Stomach smooth muscle (tissue), 2 donors: ENCODE results near the gene RUNX2.

Source experiments
- H3K27ac ChIP-seq: one replicate; pipeline ENCODE4 v1.7.0; 2013; ENCODE audit warnings: mild to moderate bottlenecking, low read length, inconsistent platforms
- H3K27me3 ChIP-seq, 2 donors: one replicate each; pipeline ENCODE4 v1.7.0; 2013; ENCODE audit warnings: low read length in 2 of 2; ENCODE audit not compliant: insufficient read depth in 2 of 2, control insufficient read depth in 1 of 2
- H3K36me3 ChIP-seq, 2 donors: one replicate each; pipeline ENCODE4 v1.7.0; 2013; ENCODE audit warnings: low read length in 2 of 2; ENCODE audit not compliant: control insufficient read depth in 2 of 2, insufficient read depth in 2 of 2
- H3K4me1 ChIP-seq: one replicate; pipeline ENCODE4 v1.7.0; 2013; ENCODE audit warnings: low read length; ENCODE audit not compliant: control insufficient read depth, insufficient read depth
- H3K4me3 ChIP-seq, 2 donors: one replicate each; pipeline ENCODE4 v1.7.0; 2013; ENCODE audit warnings: low read length in 2 of 2
- H3K9ac ChIP-seq, 2 donors: one replicate each; pipeline ENCODE4 v1.7.0; 2013; ENCODE audit warnings: low read length in 2 of 2, mild to moderate bottlenecking in 1 of 2
- H3K9me3 ChIP-seq, 2 donors: one replicate each; pipeline ENCODE4 v1.7.0; 2013; ENCODE audit warnings: low read length in 2 of 2; ENCODE audit not compliant: control insufficient read depth in 2 of 2
- donor health status: healthy.
- donor health status: Pancreatic carcinoma.

Gene RUNX2

DNA sequence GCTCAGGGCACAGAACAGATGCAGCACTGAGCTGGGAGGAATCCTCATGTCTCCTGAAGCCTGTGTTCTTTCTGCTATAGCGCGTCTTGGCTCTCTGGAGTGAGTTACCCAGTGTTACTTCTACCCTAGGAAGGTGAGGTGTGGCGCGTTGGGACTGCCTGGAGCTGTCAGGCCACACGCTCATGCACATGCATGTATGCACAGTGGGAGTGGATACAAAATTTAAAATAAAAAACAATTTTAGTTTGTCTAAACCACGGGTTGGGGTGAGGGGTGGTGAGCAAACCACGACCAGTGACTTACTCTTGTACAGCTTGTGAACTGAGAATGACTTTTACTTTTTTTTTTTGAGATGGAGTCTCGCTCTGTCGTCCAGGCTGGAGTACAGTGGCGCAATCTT, 348.2 kb downstream of the RUNX2 start:
- Histone ChIP-seq H3K27me3 (peaks cover 0 to 4% of the 10 kb centered on the region in 2 donors), H3K9ac (no peak overlapping the region), H3K9me3 (peaks cover 5 to 7% of the 10 kb centered on the region in 2 donors), H3K4me3 (no peak overlapping the region), H3K36me3 (no peaks in the 10 kb centered on the region), H3K4me1 (peaks cover 7% of the 10 kb centered on the region), H3K27ac (no peak overlapping the region)

DNA sequence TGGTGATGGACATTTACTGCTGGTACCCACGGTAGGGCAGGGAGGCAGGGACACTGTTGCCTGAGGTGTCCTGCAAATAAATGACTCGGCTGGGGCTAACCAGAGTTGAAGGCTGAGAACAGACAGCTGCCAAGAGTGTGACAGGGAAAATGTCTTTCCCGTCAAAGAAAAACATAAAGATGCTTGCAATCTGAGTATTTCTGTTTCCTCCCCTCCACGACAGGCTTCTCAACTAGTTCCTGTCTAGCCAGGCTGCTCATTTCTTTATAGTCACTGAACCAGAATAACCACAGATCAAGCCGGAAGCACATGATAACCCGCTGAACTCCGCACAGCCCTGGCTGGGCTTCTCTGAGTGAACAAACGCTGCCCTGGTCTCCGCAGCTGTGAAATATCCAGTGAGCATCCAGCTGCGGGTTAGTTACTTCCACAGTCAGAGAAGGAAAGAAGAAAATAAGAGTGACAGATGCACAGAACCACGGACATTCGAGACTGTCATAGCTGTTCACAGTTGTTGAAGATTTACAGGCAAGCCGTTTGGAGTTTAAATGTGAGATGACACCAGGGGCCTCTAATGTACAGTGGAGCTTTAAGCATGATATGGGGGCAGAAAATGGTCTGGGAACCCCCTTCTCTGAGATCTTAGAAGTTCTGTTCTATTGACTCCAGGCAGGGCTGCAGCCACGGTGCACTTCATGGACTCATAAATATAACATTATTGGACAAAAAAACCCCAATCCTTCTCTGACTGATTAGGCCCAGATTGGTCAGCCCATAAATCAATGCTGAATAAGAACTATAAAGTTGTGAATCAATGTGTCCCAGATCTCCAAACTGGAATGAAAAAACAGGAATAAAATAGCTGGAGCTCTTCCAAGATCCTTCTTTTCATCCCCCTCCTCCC, 349.5 kb downstream of the RUNX2 start:
- peaks cover 0 to 4% of the 10 kb centered on the region in 2 donors for H3K27me3 ChIP-seq
- H3K4me3 ChIP-seq: no peak overlapping the region
- peaks cover 7% of the 10 kb centered on the region for H3K4me1 ChIP-seq
- peaks cover 5 to 7% of the 10 kb centered on the region in 2 donors for H3K9me3 ChIP-seq
- H3K27ac ChIP-seq: no peak overlapping the region
- no peak overlapping the region for H3K9ac ChIP-seq
- no peaks in the 10 kb centered on the region for H3K36me3 ChIP-seq

DNA sequence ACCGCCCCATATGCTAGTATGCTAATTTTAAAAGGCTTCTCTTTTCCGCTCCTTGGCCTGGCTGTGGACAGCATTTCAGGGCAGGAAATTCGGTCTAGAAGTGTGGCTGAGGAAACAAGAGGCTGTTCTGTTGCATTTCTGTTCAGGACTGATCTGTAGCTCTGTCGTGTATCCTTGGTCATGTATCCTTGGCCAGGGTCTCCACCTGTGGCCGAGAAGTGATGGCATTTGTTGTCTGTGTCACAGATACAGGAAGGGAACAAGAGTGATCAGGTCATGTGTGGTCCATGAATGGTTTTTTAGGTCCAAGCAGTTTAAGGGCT, 350.1 kb downstream of the RUNX2 start:
- peaks cover 7% of the 10 kb centered on the region for H3K4me1 ChIP-seq
- H3K9me3 ChIP-seq: peaks cover 5 to 7% of the 10 kb centered on the region in 2 donors
- no peaks in the 10 kb centered on the region for H3K36me3 ChIP-seq
- no peak overlapping the region for H3K9ac ChIP-seq
- H3K4me3 ChIP-seq: no peak overlapping the region
- no peak overlapping the region for H3K27ac ChIP-seq
- H3K27me3 ChIP-seq: peaks cover 0 to 4% of the 10 kb centered on the region in 2 donors

DNA sequence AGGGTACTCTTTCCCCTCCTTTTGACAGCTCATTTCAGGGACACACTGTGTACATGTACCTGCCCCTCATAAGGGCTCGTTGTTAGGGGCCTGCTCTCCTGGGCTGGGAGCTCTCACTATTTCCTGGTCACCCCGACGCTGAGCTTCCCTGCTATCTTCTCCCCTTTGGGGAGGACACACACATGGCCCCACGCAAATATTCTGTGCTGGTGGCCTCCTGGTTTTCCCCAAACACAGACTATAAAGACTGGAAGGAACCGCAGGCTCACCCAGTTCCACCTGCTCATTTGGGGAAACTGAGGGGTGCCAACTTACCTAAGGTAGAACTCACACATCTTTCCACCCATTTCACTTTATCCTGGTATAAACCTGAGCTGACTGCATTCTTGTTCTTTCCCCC, 351.0 kb downstream of the RUNX2 start:
- H3K36me3 ChIP-seq: no peaks in the 10 kb centered on the region
- H3K4me1 ChIP-seq: peaks cover 7% of the 10 kb centered on the region
- H3K9me3 ChIP-seq: peaks cover 5 to 7% of the 10 kb centered on the region in 2 donors
- no peak overlapping the region for H3K27ac ChIP-seq
- no peak overlapping the region for H3K9ac ChIP-seq
- peaks cover 0 to 4% of the 10 kb centered on the region in 2 donors for H3K27me3 ChIP-seq
- H3K4me3 ChIP-seq: no peak overlapping the region

DNA sequence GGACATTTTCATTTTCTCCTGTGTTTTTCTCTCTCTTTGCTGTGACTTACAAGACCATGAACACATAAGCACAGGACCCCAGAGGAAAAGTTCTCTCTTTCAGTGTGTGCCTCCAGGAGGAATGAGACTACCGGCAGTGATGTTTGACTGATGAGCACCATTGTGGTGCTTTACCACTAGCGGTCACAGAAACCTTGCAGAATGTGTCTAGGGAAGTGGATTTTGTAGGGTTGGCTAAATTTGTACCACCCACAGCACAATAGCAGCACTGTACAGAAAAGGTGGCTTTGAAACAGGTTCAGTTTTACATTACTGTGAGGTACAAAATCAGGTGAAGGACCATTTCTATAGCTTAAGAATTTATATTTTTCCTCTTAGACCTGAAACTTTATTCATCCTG, 351.5 kb downstream of the RUNX2 start:
- Histone ChIP-seq H3K36me3 (no peaks in the 10 kb centered on the region), H3K27ac (no peak overlapping the region), H3K4me3 (no peak overlapping the region)

DNA sequence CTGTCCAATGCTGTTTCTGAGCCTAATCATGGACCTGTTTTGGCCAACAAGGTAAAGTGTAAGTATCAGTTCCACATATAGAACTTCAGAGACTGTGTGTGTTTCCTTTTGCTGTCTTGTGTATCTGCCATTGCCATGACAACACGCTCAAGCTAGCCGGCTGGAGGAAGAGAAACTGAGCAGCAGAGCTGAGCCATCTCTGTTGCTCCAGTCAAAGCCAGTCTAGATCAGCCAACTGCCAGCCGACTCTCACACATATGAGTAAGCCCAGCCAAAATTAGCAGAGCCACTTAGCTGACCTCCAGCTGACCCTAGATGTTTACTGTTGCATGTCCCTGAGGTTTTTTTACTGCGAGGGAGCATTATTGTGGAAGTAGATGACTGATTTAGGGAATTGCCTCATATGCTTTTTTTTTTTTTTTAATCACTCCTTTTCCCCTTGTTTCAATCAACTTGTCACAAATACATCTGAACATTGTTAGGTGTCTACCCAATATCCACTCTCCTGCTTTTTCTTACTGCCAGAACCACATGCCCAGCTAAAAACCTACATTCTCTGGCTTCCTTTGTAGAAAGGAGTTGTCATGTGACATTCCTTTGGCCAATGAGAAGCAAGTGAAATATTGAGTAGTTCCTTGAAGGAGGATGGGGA, 353.9 kb downstream of the RUNX2 start:
- Histone ChIP-seq H3K27me3 (no peaks in the 10 kb centered on the region), H3K4me3 (no peak overlapping the region), H3K27ac (no peak overlapping the region), H3K9ac (no peak overlapping the region), H3K4me1 (peaks cover 7% of the 10 kb centered on the region), H3K36me3 (no peaks in the 10 kb centered on the region), H3K9me3 (peaks cover 4 to 5% of the 10 kb centered on the region in 2 donors)

More for the DNA sequence above, 351.5 kb downstream of the RUNX2 start:
- H3K9me3 ChIP-seq: peaks cover 5 to 7% of the 10 kb centered on the region in 2 donors
- peaks cover 0 to 4% of the 10 kb centered on the region in 2 donors for H3K27me3 ChIP-seq
- H3K9ac ChIP-seq: no peak overlapping the region
- H3K4me1 ChIP-seq: peaks cover 7% of the 10 kb centered on the region

DNA sequence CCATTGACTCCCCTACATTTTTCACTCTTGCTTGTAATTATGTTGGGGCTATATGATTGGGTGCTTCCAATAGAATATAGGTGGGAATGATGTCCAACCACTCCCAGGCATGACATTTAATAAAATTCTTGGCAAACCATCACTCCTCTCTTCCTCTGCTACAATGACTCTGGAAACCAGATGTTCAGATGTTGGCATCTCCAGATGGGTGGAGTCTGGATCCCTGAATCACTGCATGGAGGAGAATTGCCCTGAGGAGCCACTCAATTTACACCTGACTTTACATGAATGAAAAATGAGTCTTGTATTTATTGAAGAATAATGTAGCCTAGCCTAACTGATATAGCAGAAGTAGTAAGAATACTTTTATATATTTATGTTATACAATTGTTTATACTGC, 356.3 kb downstream of the RUNX2 start:
- H3K4me3 ChIP-seq: no peak overlapping the region
- no peaks in the 10 kb centered on the region for H3K36me3 ChIP-seq
- H3K9me3 ChIP-seq: peaks cover 0 to 3% of the 10 kb centered on the region in 2 donors
- no peaks in the 10 kb centered on the region for H3K27me3 ChIP-seq
- no peak overlapping the region for H3K27ac ChIP-seq
- no peak overlapping the region for H3K9ac ChIP-seq
- H3K4me1 ChIP-seq: no peaks in the 10 kb centered on the region

DNA sequence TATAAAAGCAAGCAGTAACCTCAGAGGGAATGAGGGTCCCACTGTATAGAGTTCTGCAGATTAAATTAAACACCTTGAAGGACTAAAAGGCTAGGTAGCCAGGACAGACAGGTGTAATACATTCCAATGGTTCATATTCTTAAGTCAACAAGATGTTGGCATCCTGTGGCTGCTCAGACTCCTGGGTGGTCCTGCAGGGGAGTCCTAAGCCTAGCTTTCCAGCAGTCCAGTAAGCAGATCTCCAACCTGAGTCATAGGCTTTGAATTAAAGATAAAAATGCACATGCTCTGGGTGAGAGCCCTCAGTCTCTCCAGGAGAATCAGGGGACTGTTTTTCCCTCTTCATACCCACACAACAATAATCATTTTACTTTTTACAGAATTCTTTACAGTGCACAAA, 356.9 kb downstream of the RUNX2 start:
- Histone ChIP-seq H3K9ac (no peak overlapping the region), H3K36me3 (no peaks in the 10 kb centered on the region), H3K4me1 (no peaks in the 10 kb centered on the region), H3K27ac (no peak overlapping the region), H3K4me3 (no peak overlapping the region), H3K27me3 (no peaks in the 10 kb centered on the region), H3K9me3 (no peaks in the 10 kb centered on the region)

DNA sequence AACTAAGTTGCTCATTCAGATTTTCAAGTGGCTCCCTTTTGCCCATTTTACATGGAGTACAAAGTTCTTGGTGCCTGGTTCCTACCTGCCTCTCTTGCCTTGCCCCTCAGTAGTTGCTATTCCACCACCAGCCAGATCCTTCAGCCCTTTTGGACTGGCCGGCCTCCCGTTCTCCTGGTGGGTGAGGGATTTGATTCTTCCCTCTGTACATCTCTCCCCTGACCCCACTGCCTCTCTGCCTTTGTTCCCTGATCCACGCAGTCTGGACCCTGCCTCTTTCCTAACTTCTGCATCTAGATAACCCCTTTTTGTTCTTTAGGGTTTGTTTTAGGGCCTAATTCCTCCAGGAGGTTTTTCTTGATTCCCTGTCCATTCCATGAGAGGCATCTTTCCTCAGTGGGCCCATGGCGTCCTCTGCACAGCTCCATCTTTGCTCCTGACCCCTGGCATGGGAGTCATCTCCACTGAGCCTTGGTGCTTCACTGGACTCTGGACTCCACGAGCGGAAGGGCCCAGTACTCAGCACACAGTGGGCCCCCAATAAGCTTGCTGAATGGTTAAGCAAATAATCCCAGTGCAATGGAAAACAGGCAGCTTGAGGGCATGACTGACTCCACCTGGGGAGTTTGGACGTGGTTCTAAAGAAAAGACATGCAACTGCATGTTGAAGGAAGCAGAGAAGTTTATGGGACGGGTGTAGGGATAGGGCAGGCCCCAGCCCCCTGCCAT, 358.9 kb downstream of the RUNX2 start:
- H3K9me3 ChIP-seq: no peaks in the 10 kb centered on the region
- H3K4me3 ChIP-seq: no peak overlapping the region
- no peaks in the 10 kb centered on the region for H3K36me3 ChIP-seq
- H3K9ac ChIP-seq: no peak overlapping the region
- no peaks in the 10 kb centered on the region for H3K27me3 ChIP-seq
- H3K27ac ChIP-seq: no peak overlapping the region
- peaks cover 2% of the 10 kb centered on the region for H3K4me1 ChIP-seq

DNA sequence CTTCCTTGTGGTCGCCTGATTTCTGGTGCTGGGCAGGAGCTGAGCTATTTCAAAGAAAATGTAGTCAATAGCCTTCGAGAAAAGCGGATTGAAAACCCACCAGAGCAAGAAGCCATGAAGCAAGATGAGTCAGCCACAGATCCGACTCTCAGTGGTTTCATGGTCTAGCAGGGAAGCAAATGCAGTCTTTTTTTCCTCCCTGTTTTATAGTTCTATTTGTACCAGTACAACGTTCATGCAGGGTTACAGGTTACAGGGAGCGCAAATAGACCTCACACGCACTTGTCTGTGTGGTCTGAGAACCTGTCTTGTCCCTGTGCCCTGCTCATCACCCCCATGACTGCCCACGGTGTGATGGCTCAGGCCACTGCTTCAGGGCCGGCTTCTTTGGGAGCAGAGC, 359.4 kb downstream of the RUNX2 start:
- Histone ChIP-seq H3K4me3 (no peak overlapping the region), H3K27me3 (no peaks in the 10 kb centered on the region), H3K9me3 (no peaks in the 10 kb centered on the region), H3K36me3 (no peaks in the 10 kb centered on the region), H3K27ac (no peak overlapping the region), H3K9ac (no peak overlapping the region), H3K4me1 (peaks cover 2% of the 10 kb centered on the region)
